OCI-M1 (cell line): ENCODE data around the gene ADGRG3.

Experiments
- DNase-seq: peaks from one replicate; lab custom pipeline; 2025; lab: John Stamatoyannopoulos, UW

The ADGRG3 gene

GRCh38 chr16:57736419-57737351 is 68.6 kb downstream of the ADGRG3 start:
- DNase-seq, result peak; percentile 36

- DNase-seq, result no peak
Measured at GRCh38 chr16:57738844-57739243, 70.7 kb downstream of the ADGRG3 start.
